CD4-positive, alpha-beta T cell (primary cell): ENCODE data around the gene LAMA2. TPM values are rescaled to one million over a fixed set of nuclear protein-coding genes. Genes with fewer than 3 reads are reported as not detected.

Source experiments
- ATAC-seq: fragments of 200-7000 bp; cut with Tn5 transposase; one replicate; pipeline ENCODE4 v1.10.0; 2022; ENCODE audit warnings: mild to moderate bottlenecking; ENCODE audit not compliant: poor library complexity
- CTCF ChIA-PET: fragments of 350-600 bp; sonication (Branson Sonifier 250); formaldehyde crosslinking; loops from one replicate; lab custom pipeline; 2021; ENCODE audit warnings: antibody characterized with exemption, inconsistent platforms; lab: Charles Lee
- POLR2A ChIA-PET: fragments of 350-600 bp; sonication (Branson Sonifier 250); formaldehyde crosslinking; loops from one replicate; lab custom pipeline; 2021; ENCODE audit warnings: antibody characterized with exemption, inconsistent platforms; lab: Charles Lee
- DNase-seq, 14 experiments: peaks; one replicate each; pipeline ENCODE4 v3.0.0-alpha.2; 2013 to 2020; ENCODE audit warnings: mixed read lengths in 2 of 14
- H3K27ac ChIP-seq, 2 donors: one replicate each; pipeline versions ENCODE4 v1.5.1 to v1.7.0; 2013; ENCODE audit warnings: low read length in 2 of 2, low read depth in 1 of 2, mild to moderate bottlenecking in 1 of 2
- H3K27me3 ChIP-seq, 2 experiments: 1 replicate in 1 of 2; 2 replicates in 1 of 2; pipeline versions ENCODE4 v1.6.1 to v1.7.0; 2013; ENCODE audit warnings: low read length in 2 of 2, control low read depth in 1 of 2, mild to moderate bottlenecking in 1 of 2, moderate library complexity in 1 of 2; ENCODE audit not compliant: insufficient read depth in 2 of 2, control insufficient read depth in 1 of 2
- H3K36me3 ChIP-seq: one replicate; pipeline ENCODE4 v1.6.1; 2013; ENCODE audit warnings: low read length, control low read depth; ENCODE audit not compliant: insufficient read depth
- H3K4me1 ChIP-seq: one replicate; pipeline ENCODE4 v1.6.1; 2013; ENCODE audit warnings: low read length, control low read depth; ENCODE audit not compliant: insufficient read depth
- H3K4me3 ChIP-seq: one replicate; pipeline ENCODE4 v1.5.1; 2013; ENCODE audit warnings: mild to moderate bottlenecking, low read length, moderate library complexity
- H3K9me3 ChIP-seq, 2 experiments: 1 replicate in 1 of 2; 2 replicates in 1 of 2; pipeline versions ENCODE4 v1.6.1 to v1.7.0; 2013; ENCODE audit warnings: low read length in 2 of 2, mild to moderate bottlenecking in 2 of 2, control low read depth in 1 of 2, moderate library complexity in 1 of 2; ENCODE audit not compliant: control insufficient read depth in 1 of 2, insufficient read depth in 1 of 2
- H3K27ac Mint-ChIP-seq: one replicate; pipeline ENCODE4 v1.8.0; 2020; ENCODE audit warnings: mixed read lengths
- H3K27me3 Mint-ChIP-seq: one replicate; pipeline ENCODE4 v1.8.0; 2021; ENCODE audit warnings: mixed read lengths
- H3K36me3 Mint-ChIP-seq: one replicate; pipeline ENCODE4 v1.8.0; 2021; ENCODE audit warnings: low read depth, mixed read lengths
- H3K4me1 Mint-ChIP-seq: one replicate; pipeline ENCODE4 v1.8.0; 2021; ENCODE audit warnings: low read depth, mixed read lengths
- H3K4me3 Mint-ChIP-seq: one replicate; pipeline ENCODE4 v1.8.0; 2020; ENCODE audit warnings: mild to moderate bottlenecking, mixed read lengths
- H3K9me3 Mint-ChIP-seq: one replicate; pipeline ENCODE4 v1.8.0; 2020; ENCODE audit warnings: mixed read lengths
- CTCF ChIP-seq: fragments of 200-600 bp; IDR thresholded peaks from one replicate; pipeline ENCODE4 v1.8.0; 2022; ENCODE audit warnings: antibody characterized with exemption, mild to moderate bottlenecking
- intact Hi-C, 2 experiments: fragments of 100-400 bp; cut with DNase I in 1 of 2; cut with micrococcal nuclease in 1 of 2; formaldehyde crosslinking; loops; one replicate each; pipeline versions ENCODE4 v1.15.1 to v1.9.0; 2023 to 2025; cut with DNase I, micrococcal nuclease
- total RNA-seq, 174 experiments: library from RNA in 2 of 174; stranded (reverse) in 2 of 174; gene quantifications; one replicate each; pipeline ENCODE4 v1.2.3 and lab custom pipeline; 2021 to 2026

Gene LAMA2
- total RNA-seq, 2 experiments from 2014 or later = 0.05 to 0.06 TPM

- intact Hi-C loops = no loop called here
- no peaks in the 10 kb centered on the region for H3K9me3 ChIP-seq
- H3K4me1 Mint-ChIP-seq = no peaks in the 10 kb centered on the region
- no peak overlapping the region for H3K4me3 Mint-ChIP-seq
- H3K27ac ChIP-seq = no peak overlapping the region
- TF ChIP-seq CTCF = no peak
- POLR2A ChIA-PET = no interaction called here
- no peak overlapping the region for H3K27ac Mint-ChIP-seq
- CTCF ChIA-PET = no interaction called here
- no peak overlapping the region for H3K4me3 ChIP-seq
- no peaks in the 10 kb centered on the region for H3K4me1 ChIP-seq
- H3K36me3 ChIP-seq = no peaks in the 10 kb centered on the region
- ATAC-seq = no peak
- H3K9me3 Mint-ChIP-seq = no peaks in the 10 kb centered on the region
- H3K27me3 ChIP-seq = no peaks in the 10 kb centered on the region
- DNase-seq = no peak
- H3K36me3 Mint-ChIP-seq = no peaks in the 10 kb centered on the region
- peaks cover 3% of the 10 kb centered on the region for H3K27me3 Mint-ChIP-seq
These were observed 124.9 kb downstream of the LAMA2 start for GRCh38 chr6:129007701-129008373.

- ATAC-seq = no peak
- POLR2A ChIA-PET = no interaction called here
These were observed 125.7 kb downstream of the LAMA2 start for GRCh38 chr6:129008591-129008990.

GRCh38 chr6:129009851-129010250, 126.9 kb downstream of the LAMA2 start:
- ATAC-seq = no peak
- no peak for DNase-seq
- intact Hi-C loops = no loop called here
- H3K27ac Mint-ChIP-seq = no peak overlapping the region
- Histone ChIP-seq H3K4me3 (no peak overlapping the region), H3K4me1 (no peaks in the 10 kb centered on the region), H3K27me3 (no peaks in the 10 kb centered on the region), H3K36me3 (no peaks in the 10 kb centered on the region), H3K27ac (no peak overlapping the region), H3K9me3 (peaks cover 0 to 4% of the 10 kb centered on the region in 2 experiments)
- POLR2A ChIA-PET = no interaction called here
- H3K9me3 Mint-ChIP-seq = no peaks in the 10 kb centered on the region
- H3K4me3 Mint-ChIP-seq = no peak overlapping the region
- H3K36me3 Mint-ChIP-seq = no peaks in the 10 kb centered on the region
- H3K27me3 Mint-ChIP-seq = peaks cover 3% of the 10 kb centered on the region
- no peaks in the 10 kb centered on the region for H3K4me1 Mint-ChIP-seq
- CTCF ChIA-PET = interaction anchor here (0.6 kb wide), 1 partner anchor 236 kb away, joined by 4 read pairs; no protein-coding TSS in a partner anchor
- no peak for TF ChIP-seq CTCF

More at GRCh38 chr6:129008591-129008990, 125.7 kb downstream of the LAMA2 start:
- no peak for DNase-seq
- H3K36me3 ChIP-seq = no peaks in the 10 kb centered on the region
- CTCF ChIA-PET = no interaction called here
- intact Hi-C loops = no loop called here
- no peaks in the 10 kb centered on the region for H3K4me1 ChIP-seq
- H3K27me3 ChIP-seq = no peaks in the 10 kb centered on the region
- H3K4me3 Mint-ChIP-seq = no peak overlapping the region
- H3K4me3 ChIP-seq = no peak overlapping the region
- no peak for TF ChIP-seq CTCF
- no peak overlapping the region for H3K27ac ChIP-seq
- no peaks in the 10 kb centered on the region for H3K9me3 Mint-ChIP-seq
- no peaks in the 10 kb centered on the region for H3K4me1 Mint-ChIP-seq
- H3K9me3 ChIP-seq = peaks cover 0 to 4% of the 10 kb centered on the region in 2 experiments
- no peak overlapping the region for H3K27ac Mint-ChIP-seq
- no peaks in the 10 kb centered on the region for H3K36me3 Mint-ChIP-seq
- peaks cover 3% of the 10 kb centered on the region for H3K27me3 Mint-ChIP-seq
